Stimulated activated memory B cell treated with anti-CD40 and anti-IgM and Interleukin-4, amounts not matched to agents 10 μg/mL and 1 μg/mL and 100 μg/mL, for 72 hours (primary cell): ENCODE data around the gene CHSY3.

ENCODE experiments used
- ATAC-seq: fragments of 150-1000 bp; cut with Tn5 transposase; 2 replicates; pipeline ENCODE4 v1.10.0; 2021
- H3K27ac Mint-ChIP-seq: one replicate; pipeline ENCODE4 v1.8.0; 2022; ENCODE audit warnings: mild to moderate bottlenecking, mixed read lengths
- H3K27me3 Mint-ChIP-seq: one replicate; pipeline ENCODE4 v1.8.0; 2022; ENCODE audit warnings: mixed read lengths
- H3K36me3 Mint-ChIP-seq: one replicate; pipeline ENCODE4 v1.8.0; 2022; ENCODE audit warnings: mixed read lengths
- H3K4me1 Mint-ChIP-seq: one replicate; pipeline ENCODE4 v1.8.0; 2022; ENCODE audit warnings: mixed read lengths
- H3K4me3 Mint-ChIP-seq: one replicate; pipeline ENCODE4 v1.8.0; 2022; ENCODE audit warnings: mild to moderate bottlenecking, moderate library complexity, mixed read lengths
- H3K9me3 Mint-ChIP-seq: one replicate; pipeline ENCODE4 v1.8.0; 2022; ENCODE audit warnings: mixed read lengths

CHSY3 gene

DNA sequence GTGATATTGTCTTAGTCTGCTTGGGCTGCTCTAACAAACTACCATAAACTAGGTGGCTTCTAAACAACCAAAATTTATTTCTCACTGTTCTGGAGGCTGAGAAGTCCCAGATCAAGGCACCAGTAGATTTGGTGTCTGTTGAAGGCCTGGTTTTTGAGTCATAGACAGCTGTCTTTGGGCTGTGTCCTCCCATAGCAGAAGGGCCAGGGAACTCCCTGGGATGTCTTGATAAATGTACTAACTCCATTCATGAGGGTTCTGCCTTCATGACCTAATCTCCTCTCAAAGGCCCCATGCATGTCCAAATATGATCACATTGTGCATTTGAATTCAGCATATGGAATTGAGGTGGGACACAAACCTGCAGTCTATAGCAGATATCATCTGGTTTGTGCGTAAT lies 121.2 kb downstream of the CHSY3 start:
- Mint-ChIP-seq H3K4me1 (no peaks in the 10 kb centered on the region), H3K4me3 (no peak overlapping the region), H3K36me3 (no peaks in the 10 kb centered on the region), H3K9me3 (peaks cover 5% of the 10 kb centered on the region), H3K27ac (no peak overlapping the region), H3K27me3 (no peaks in the 10 kb centered on the region)
- ATAC-seq = no peak

GRCh38 chr5:130032807-130033206 lies 128.5 kb downstream of the CHSY3 start:
- ATAC-seq = no peak
- peaks cover 7% of the 10 kb centered on the region for H3K9me3 Mint-ChIP-seq
- no peak overlapping the region for H3K27ac Mint-ChIP-seq
- H3K4me1 Mint-ChIP-seq = no peaks in the 10 kb centered on the region
- no peak overlapping the region for H3K4me3 Mint-ChIP-seq
- H3K36me3 Mint-ChIP-seq = no peaks in the 10 kb centered on the region
- no peaks in the 10 kb centered on the region for H3K27me3 Mint-ChIP-seq

GRCh38 chr5:130034566-130035210 lies 130.4 kb downstream of the CHSY3 start:
- H3K27me3 Mint-ChIP-seq = no peaks in the 10 kb centered on the region
- H3K27ac Mint-ChIP-seq = no peak overlapping the region
- no peak overlapping the region for H3K4me3 Mint-ChIP-seq
- no peaks in the 10 kb centered on the region for H3K36me3 Mint-ChIP-seq
- no peaks in the 10 kb centered on the region for H3K4me1 Mint-ChIP-seq
- no peak for ATAC-seq
- H3K9me3 Mint-ChIP-seq = peaks cover 3% of the 10 kb centered on the region

DNA sequence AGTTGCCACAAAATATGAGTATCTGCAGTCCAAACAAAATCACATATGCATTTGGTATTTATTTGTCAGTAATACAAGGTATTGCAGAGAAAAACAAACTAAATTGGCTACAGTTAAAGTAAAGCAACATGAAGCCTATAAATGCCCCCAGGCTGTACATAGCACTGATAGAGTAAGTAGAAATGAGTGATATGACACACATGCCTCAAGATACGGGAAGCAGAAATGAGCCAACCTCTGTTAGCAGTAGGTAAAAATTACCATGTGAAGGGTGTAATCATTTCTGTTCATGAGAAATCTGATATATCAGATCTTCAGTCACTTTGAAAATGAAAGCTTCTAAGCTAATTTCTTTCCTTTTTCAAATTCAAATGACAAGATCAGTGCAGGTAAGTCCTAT lies 131.1 kb downstream of the CHSY3 start:
- H3K4me1 Mint-ChIP-seq = no peaks in the 10 kb centered on the region
- no peaks in the 10 kb centered on the region for H3K36me3 Mint-ChIP-seq

DNA sequence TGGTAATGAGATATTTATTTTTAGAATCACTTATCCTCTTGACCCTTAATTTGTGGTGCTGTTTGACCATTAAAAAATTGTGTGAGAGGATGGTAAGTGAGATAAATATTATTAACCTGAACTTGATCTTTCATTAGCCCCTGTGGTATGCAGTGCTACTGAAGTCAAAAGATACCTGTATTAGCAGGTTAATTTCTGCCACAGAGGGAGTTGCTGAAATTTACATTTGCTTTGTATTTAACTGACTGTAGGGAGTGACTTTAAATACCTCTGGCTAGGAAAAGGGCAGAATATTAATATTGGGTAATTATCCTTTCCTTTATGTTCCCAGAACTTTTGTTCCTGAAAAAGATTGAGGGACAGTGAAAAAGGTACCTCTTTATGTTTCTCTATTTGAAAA lies 133.6 kb downstream of the CHSY3 start:
- no peaks in the 10 kb centered on the region for H3K36me3 Mint-ChIP-seq
- no peak overlapping the region for H3K4me3 Mint-ChIP-seq
- H3K27ac Mint-ChIP-seq = no peak overlapping the region
- peaks cover 3% of the 10 kb centered on the region for H3K9me3 Mint-ChIP-seq
- no peaks in the 10 kb centered on the region for H3K27me3 Mint-ChIP-seq
- no peak for ATAC-seq
- H3K4me1 Mint-ChIP-seq = no peaks in the 10 kb centered on the region

More for the DNA sequence above, 131.1 kb downstream of the CHSY3 start:
- peaks cover 3% of the 10 kb centered on the region for H3K9me3 Mint-ChIP-seq
- ATAC-seq = no peak
- no peak overlapping the region for H3K4me3 Mint-ChIP-seq
- H3K27ac Mint-ChIP-seq = no peak overlapping the region
- H3K27me3 Mint-ChIP-seq = no peaks in the 10 kb centered on the region

- Mint-ChIP-seq H3K27ac (no peak overlapping the region), H3K4me3 (no peak overlapping the region), H3K36me3 (no peaks in the 10 kb centered on the region), H3K9me3 (peaks cover 7% of the 10 kb centered on the region), H3K4me1 (no peaks in the 10 kb centered on the region), H3K27me3 (no peaks in the 10 kb centered on the region)
- ATAC-seq = no peak
Observed at GRCh38 chr5:130043834-130044233, 139.6 kb downstream of the CHSY3 start.

- H3K27me3 Mint-ChIP-seq = no peaks in the 10 kb centered on the region
- H3K4me3 Mint-ChIP-seq = no peak overlapping the region
- H3K27ac Mint-ChIP-seq = no peak overlapping the region
- H3K36me3 Mint-ChIP-seq = no peaks in the 10 kb centered on the region
- ATAC-seq = peak; percentile 41
- H3K9me3 Mint-ChIP-seq = peaks cover 7% of the 10 kb centered on the region
- H3K4me1 Mint-ChIP-seq = no peaks in the 10 kb centered on the region
Observed at GRCh38 chr5:130045334-130045733, 141.1 kb downstream of the CHSY3 start.

- H3K9me3 Mint-ChIP-seq = no peaks in the 10 kb centered on the region
- no peaks in the 10 kb centered on the region for H3K4me1 Mint-ChIP-seq
- no peaks in the 10 kb centered on the region for H3K27me3 Mint-ChIP-seq
- H3K27ac Mint-ChIP-seq = no peak overlapping the region
- no peak for ATAC-seq
- no peak overlapping the region for H3K4me3 Mint-ChIP-seq
- no peaks in the 10 kb centered on the region for H3K36me3 Mint-ChIP-seq
Observed at GRCh38 chr5:130050585-130050984, 146.3 kb downstream of the CHSY3 start.

GRCh38 chr5:130052752-130053151 lies 148.5 kb downstream of the CHSY3 start:
- no peak for ATAC-seq
- H3K4me1 Mint-ChIP-seq = no peaks in the 10 kb centered on the region
- H3K27me3 Mint-ChIP-seq = no peaks in the 10 kb centered on the region
- no peak overlapping the region for H3K27ac Mint-ChIP-seq
- no peaks in the 10 kb centered on the region for H3K9me3 Mint-ChIP-seq
- no peak overlapping the region for H3K4me3 Mint-ChIP-seq
- no peaks in the 10 kb centered on the region for H3K36me3 Mint-ChIP-seq

GRCh38 chr5:130055572-130055971 lies 151.3 kb downstream of the CHSY3 start:
- H3K36me3 Mint-ChIP-seq = no peaks in the 10 kb centered on the region
- H3K4me1 Mint-ChIP-seq = no peaks in the 10 kb centered on the region
- peaks cover 3% of the 10 kb centered on the region for H3K9me3 Mint-ChIP-seq
- H3K4me3 Mint-ChIP-seq = no peak overlapping the region
- no peak for ATAC-seq
- H3K27me3 Mint-ChIP-seq = no peaks in the 10 kb centered on the region
- no peak overlapping the region for H3K27ac Mint-ChIP-seq

DNA sequence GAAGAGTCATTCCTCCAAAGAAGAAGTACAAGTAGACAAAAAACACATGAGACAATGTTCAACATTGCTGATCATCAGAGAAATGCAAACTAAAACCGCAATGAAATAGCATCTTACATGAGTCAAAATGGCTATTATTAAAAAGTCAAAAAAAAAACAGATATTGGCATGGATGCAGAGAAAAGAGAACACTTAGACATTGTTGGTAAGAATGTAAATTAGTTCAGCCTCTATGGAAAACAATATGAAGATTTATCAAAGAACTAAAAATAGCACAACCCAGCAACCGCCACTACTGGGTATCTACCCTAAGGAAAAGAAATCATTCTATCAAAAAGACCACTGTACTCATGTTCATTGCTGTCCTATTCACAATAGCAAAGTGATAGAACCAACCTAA lies 157.5 kb downstream of the CHSY3 start:
- H3K36me3 Mint-ChIP-seq = no peaks in the 10 kb centered on the region
- H3K27me3 Mint-ChIP-seq = no peaks in the 10 kb centered on the region
- no peak overlapping the region for H3K27ac Mint-ChIP-seq
- no peaks in the 10 kb centered on the region for H3K4me1 Mint-ChIP-seq
- no peak overlapping the region for H3K4me3 Mint-ChIP-seq
- peaks cover 3% of the 10 kb centered on the region for H3K9me3 Mint-ChIP-seq
- ATAC-seq = no peak

GRCh38 chr5:130063603-130064002 lies 159.3 kb downstream of the CHSY3 start:
- Mint-ChIP-seq H3K27ac (no peak overlapping the region), H3K27me3 (no peaks in the 10 kb centered on the region), H3K4me1 (no peaks in the 10 kb centered on the region), H3K9me3 (peaks cover 3% of the 10 kb centered on the region), H3K4me3 (no peak overlapping the region), H3K36me3 (no peaks in the 10 kb centered on the region)
- no peak for ATAC-seq

- Mint-ChIP-seq H3K4me3 (no peak overlapping the region), H3K36me3 (no peaks in the 10 kb centered on the region), H3K4me1 (no peaks in the 10 kb centered on the region), H3K27me3 (no peaks in the 10 kb centered on the region), H3K27ac (no peak overlapping the region), H3K9me3 (no peaks in the 10 kb centered on the region)
- no peak for ATAC-seq
Observed at GRCh38 chr5:130064484-130064883, 160.2 kb downstream of the CHSY3 start.

DNA sequence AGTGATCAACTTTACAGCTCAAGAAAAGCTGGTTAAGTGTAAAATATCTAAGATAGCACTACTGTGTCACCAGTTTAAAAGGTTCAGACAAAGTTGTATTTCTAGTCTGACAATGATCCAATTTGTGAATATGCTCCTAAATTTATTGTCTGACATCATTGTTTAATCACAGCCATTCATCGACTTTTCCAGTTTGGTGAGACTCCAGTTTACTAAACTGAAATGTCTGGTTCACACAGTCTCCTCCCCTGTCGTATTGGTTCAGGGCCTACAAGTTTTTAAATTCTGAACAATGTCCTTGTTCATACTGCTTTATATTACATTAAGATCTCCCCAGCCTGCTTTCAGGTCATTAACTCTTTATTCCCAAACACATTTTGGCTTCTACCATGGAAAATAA lies 161.4 kb downstream of the CHSY3 start:
- H3K4me3 Mint-ChIP-seq = no peak overlapping the region

GRCh38 chr5:130066644-130067043 lies 162.4 kb downstream of the CHSY3 start:
- no peaks in the 10 kb centered on the region for H3K4me1 Mint-ChIP-seq
- no peaks in the 10 kb centered on the region for H3K9me3 Mint-ChIP-seq
- H3K27me3 Mint-ChIP-seq = no peaks in the 10 kb centered on the region
- no peak overlapping the region for H3K27ac Mint-ChIP-seq
- H3K4me3 Mint-ChIP-seq = no peak overlapping the region
- no peak for ATAC-seq
- H3K36me3 Mint-ChIP-seq = no peaks in the 10 kb centered on the region

More for the DNA sequence above, 161.4 kb downstream of the CHSY3 start:
- Mint-ChIP-seq H3K27ac (no peak overlapping the region), H3K27me3 (no peaks in the 10 kb centered on the region), H3K36me3 (no peaks in the 10 kb centered on the region), H3K9me3 (no peaks in the 10 kb centered on the region), H3K4me1 (no peaks in the 10 kb centered on the region)
- ATAC-seq = no peak

DNA sequence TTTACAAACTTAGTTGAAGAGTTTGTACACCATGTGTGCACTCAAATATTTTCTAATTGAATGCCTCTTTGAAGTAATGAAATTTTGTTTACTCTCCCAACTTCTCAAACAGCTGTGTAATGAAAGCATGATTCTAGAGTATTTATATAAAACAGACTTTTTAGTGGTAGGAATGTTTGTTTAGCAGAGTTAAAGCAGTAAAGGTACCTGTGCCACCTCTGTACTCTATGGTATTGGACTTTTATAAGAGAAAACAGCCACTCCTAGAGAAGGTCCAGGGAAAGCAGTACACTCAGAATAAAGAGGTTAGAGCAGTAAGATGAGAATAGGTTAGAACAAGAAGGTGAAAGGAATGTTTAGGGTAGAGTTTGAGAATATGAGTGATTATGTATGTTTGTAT lies 163.1 kb downstream of the CHSY3 start:
- no peaks in the 10 kb centered on the region for H3K4me1 Mint-ChIP-seq
- H3K36me3 Mint-ChIP-seq = no peaks in the 10 kb centered on the region
- no peaks in the 10 kb centered on the region for H3K27me3 Mint-ChIP-seq
- H3K4me3 Mint-ChIP-seq = no peak overlapping the region
- H3K27ac Mint-ChIP-seq = no peak overlapping the region
- H3K9me3 Mint-ChIP-seq = no peaks in the 10 kb centered on the region
- no peak for ATAC-seq

DNA sequence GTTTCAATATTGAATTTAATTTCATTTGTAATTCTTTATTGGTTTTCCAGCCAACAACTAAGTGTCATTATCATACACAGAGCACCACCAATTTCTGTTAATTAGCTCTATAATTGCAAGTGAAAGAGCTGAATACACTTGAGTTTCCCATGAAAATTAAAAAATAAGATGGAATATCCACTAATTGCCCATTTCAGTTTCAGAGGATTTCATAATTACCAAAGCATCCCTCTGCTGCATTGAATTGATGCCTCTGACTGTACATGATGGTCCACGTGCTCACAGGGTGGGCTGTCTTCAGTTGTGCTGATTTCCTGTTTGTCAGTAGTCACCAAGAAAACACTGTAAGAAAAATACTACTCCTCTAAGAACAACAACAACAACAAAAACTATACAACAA lies 163.8 kb downstream of the CHSY3 start:
- H3K4me3 Mint-ChIP-seq = no peak overlapping the region
- H3K27me3 Mint-ChIP-seq = no peaks in the 10 kb centered on the region
- H3K9me3 Mint-ChIP-seq = no peaks in the 10 kb centered on the region
- H3K4me1 Mint-ChIP-seq = no peaks in the 10 kb centered on the region
- no peaks in the 10 kb centered on the region for H3K36me3 Mint-ChIP-seq
- no peak overlapping the region for H3K27ac Mint-ChIP-seq
- no peak for ATAC-seq
